Measurements from ENCODE around the gene TRPC5OS.

GRCh38 chrX:111881715-111882114, 5.7 kb downstream of the TRPC5OS start:
- TF ChIP-seq CTCF (conservative IDR thresholded peaks at IDR 0.05): no peak
- no peak for TF ChIP-seq EZH2 (IDR thresholded peaks at IDR 0.05; ENCODE audit: low read depth)
